ENCODE measurements around the gene SMO.

- no peak for TF ChIP-seq HDGF (IDR thresholded peaks at IDR 0.05; ENCODE audit: borderline replicate concordance)
- no peak for TF ChIP-seq BHLHE40 (IDR thresholded peaks at IDR 0.05; ENCODE audit: borderline replicate concordance)
- no peak for TF ChIP-seq FOXK2 (IDR thresholded peaks at IDR 0.05)
- no peak for TF ChIP-seq PKNOX1 (IDR thresholded peaks at IDR 0.05)
- TF ChIP-seq SUZ12 (IDR thresholded peaks at IDR 0.05), result no peak
- TF ChIP-seq LEF1 (IDR thresholded peaks at IDR 0.05; ENCODE audit: borderline replicate concordance), result no peak
- TF ChIP-seq ARNT (IDR thresholded peaks at IDR 0.05), result no peak
- no peak for TF ChIP-seq FOXA1 (IDR thresholded peaks at IDR 0.05)
- no peak for TF ChIP-seq CTBP1 (IDR thresholded peaks at IDR 0.05; ENCODE audit: borderline replicate concordance)
Measured at GRCh38 chr7:129208667-129209066, 20.2 kb downstream of the SMO start.

All from HEK293T (cell line).